Measurements from ENCODE around the gene KANSL3. TPM values are rescaled to one million over a fixed set of nuclear protein-coding genes. Genes with fewer than 3 reads are reported as not detected.
A peak's percentile ranks its signal among the peaks of the same experiment; 100 is the strongest.

Gene KANSL3
- total and polyA plus RNA-seq, 2 donors (not counting 1 experiment from before 2014, with no cell fraction given), result 22.2 to 56.9 TPM

- no peak overlapping the region for H3K9ac ChIP-seq (ENCODE audit: low read length)
- no peak overlapping the region for H3K4me3 ChIP-seq (ENCODE audit: control extremely low read depth in 1 of 5, extremely low read depth in 1 of 5, insufficient read depth in 1 of 5, low read depth in 2 of 5, low read length in 4 of 5)
- TF ChIP-seq EZH2 (IDR thresholded peaks at IDR 0.05; ENCODE audit: borderline replicate concordance, insufficient read depth, low read depth, low read length, poor library complexity, severe bottlenecking) (no peak), CTCF (IDR thresholded peaks at IDR 0.05) (no peak)
- no peak overlapping the region for H2AFZ ChIP-seq (ENCODE audit: insufficient read depth, low read depth, low read length, poor library complexity, severe bottlenecking)
- H3K4me2 ChIP-seq (replicated peaks; ENCODE audit: low read depth, low read length, poor library complexity, severe bottlenecking), result no peak overlapping the region
- WGBS (ENCODE audit: insufficient coverage), result 91% methylated on average over 13 of the region's 14 CpGs
- no peak overlapping the region for H3K27ac Mint-ChIP-seq
- H3K9me3 Mint-ChIP-seq (ENCODE audit: insufficient read depth), result no peaks in the 10 kb centered on the region
- peak; percentile 25 for DNase-seq
- peaks cover 18% of the 10 kb centered on the region for H4K20me1 ChIP-seq (ENCODE audit: control insufficient read depth, insufficient read depth, low read length, poor library complexity, severe bottlenecking)
- H3K27ac ChIP-seq (ENCODE audit: low read length in 2 of 2), result no peak overlapping the region
- intact Hi-C loops (cut with micrococcal nuclease), result no loop called here
- H3K4me1 ChIP-seq (ENCODE audit: control insufficient read depth in 2 of 2, insufficient read depth in 2 of 2, low read length in 2 of 2), result peaks cover 6 to 15% of the 10 kb centered on the region in 2 donors
- peaks cover 0 to 43% of the 10 kb centered on the region in 2 experiments for H3K36me3 ChIP-seq (replicated peaks in 1 of 2; ENCODE audit: control extremely low read depth in 1 of 2, control insufficient read depth in 1 of 2, extremely low read depth in 1 of 2, insufficient read depth in 2 of 2, low read length in 1 of 2)
- ChIA-PET POLR2A (no interaction called here), CTCF (interaction anchor here (1.0 to 7.3 kb wide), 2 partner anchors 20 to 144 kb away, joined by 3 to 94 read pairs; no protein-coding TSS in a partner anchor)
- H3K79me2 ChIP-seq (ENCODE audit: control insufficient read depth, insufficient read depth, low read length), result peaks cover 8% of the 10 kb centered on the region
- no peak for ATAC-seq (ENCODE audit: low read depth)
- no peak overlapping the region for H3K4me3 Mint-ChIP-seq
- H3K4me1 Mint-ChIP-seq, result peaks cover 11% of the 10 kb centered on the region
- H3K9me3 ChIP-seq (ENCODE audit: control extremely low read depth in 1 of 3, control insufficient read depth in 2 of 3, insufficient read depth in 1 of 3, low read length in 2 of 3), result no peaks in the 10 kb centered on the region
- H3K27me3 ChIP-seq (replicated peaks in 1 of 4; ENCODE audit: control extremely low read depth in 1 of 4, control insufficient read depth in 3 of 4, insufficient read depth in 4 of 4, low read length in 3 of 4), result no peaks in the 10 kb centered on the region
- H3K27me3 Mint-ChIP-seq, result no peaks in the 10 kb centered on the region
These were observed 87.1 kb downstream of the KANSL3 start for GRCh38 chr2:96550787-96551604.
